H1 (cell line): Measurements from ENCODE around the gene MTHFS. TPM values are rescaled to one million over a fixed set of nuclear protein-coding genes. Genes with fewer than 3 reads are reported as not detected.

ENCODE experiments used
- CTCF ChIA-PET: fragments of 300-600 bp; sonication (Branson Sonifier 250); formaldehyde crosslinking; loops from one replicate; lab custom pipeline; 2021; ENCODE audit not compliant: partially characterized antibody; lab: Charles Lee
- POLR2A ChIA-PET: fragments of 300-600 bp; sonication (Branson Sonifier 250); formaldehyde crosslinking; loops from one replicate; lab custom pipeline; 2021; ENCODE audit warnings: inconsistent platforms; ENCODE audit not compliant: partially characterized antibody; lab: Charles Lee
- DNase-seq, 2 experiments: peaks; one replicate each; pipeline versions ENCODE4 v3.0.0 to v3.0.0-alpha.2; 2010 to 2022; ENCODE audit warnings: low spot score in 2 of 2, low read depth in 1 of 2, mixed read lengths in 1 of 2
- FAIRE-seq: peaks from 2 replicates; lab custom pipeline; 2011; peaks lifted over from hg19 to GRCh38; lab: Jason Lieb, UNC
- H2AFZ ChIP-seq: 2 replicates; pipeline ENCODE4 v1.8.1; 2012; ENCODE audit warnings: low read length, inconsistent platforms
- H2AK5ac ChIP-seq: 2 replicates; pipeline ENCODE4 v1.6.1; 2013; ENCODE audit warnings: low read depth, low read length
- H2BK120ac ChIP-seq: replicated peaks from 2 replicates; pipeline ENCODE3; 2013; ENCODE audit warnings: low read depth, low read length, inconsistent platforms
- H2BK12ac ChIP-seq: 2 replicates; pipeline ENCODE4 v1.6.1; 2013; ENCODE audit warnings: low read depth, low read length
- H2BK15ac ChIP-seq: 2 replicates; pipeline ENCODE4 v1.6.1; 2013; ENCODE audit warnings: low read length
- H2BK20ac ChIP-seq: 2 replicates; pipeline ENCODE4 v1.6.1; 2013; ENCODE audit warnings: low read length
- H2BK5ac ChIP-seq: 2 replicates; pipeline ENCODE4 v1.6.1; 2013; ENCODE audit warnings: low read depth, low read length
- H3K14ac ChIP-seq: 2 replicates; pipeline ENCODE4 v1.6.1; 2013; ENCODE audit warnings: inconsistent platforms; ENCODE audit not compliant: insufficient read length
- H3K18ac ChIP-seq: 2 replicates; pipeline ENCODE4 v1.6.1; 2013; ENCODE audit warnings: low read length; ENCODE audit errors: extremely low read depth
- H3K23ac ChIP-seq: 2 replicates; pipeline ENCODE4 v1.6.1; 2013; ENCODE audit warnings: inconsistent platforms; ENCODE audit not compliant: insufficient read length
- H3K23me2 ChIP-seq: 2 replicates; pipeline ENCODE4 v1.6.1; 2013; ENCODE audit warnings: low read depth, low read length
- H3K27ac ChIP-seq: 2 replicates; pipeline ENCODE4 v1.6.1; 2011; ENCODE audit warnings: low read depth, low read length, inconsistent platforms
- H3K27me3 ChIP-seq, 4 experiments: replicated peaks in 1 of 4; 1 replicate in 1 of 4; 2 replicates in 3 of 4; pipeline versions ENCODE4 v1.6.1 to v1.8.1; 2011 to 2013; ENCODE audit warnings: low read length in 3 of 4, mild to moderate bottlenecking in 3 of 4, inconsistent platforms in 2 of 4, mixed read lengths in 2 of 4, moderate library complexity in 1 of 4; ENCODE audit not compliant: control insufficient read depth in 3 of 4, insufficient read depth in 3 of 4; ENCODE audit errors: extremely low read depth in 1 of 4
- H3K36me3 ChIP-seq, 4 experiments: 2 replicates each; pipeline versions ENCODE4 v1.6.1 to v1.8.1; 2011 to 2013; ENCODE audit warnings: mild to moderate bottlenecking in 4 of 4, low read length in 3 of 4, moderate library complexity in 2 of 4, control low read depth in 1 of 4, inconsistent platforms in 1 of 4; ENCODE audit not compliant: insufficient read depth in 4 of 4, control insufficient read depth in 2 of 4
- H3K4ac ChIP-seq: replicated peaks from 2 replicates; pipeline ENCODE3; 2013; ENCODE audit warnings: low read length, low read depth, mixed read lengths, inconsistent platforms; ENCODE audit not compliant: insufficient read length
- H3K4me1 ChIP-seq, 4 experiments: replicated peaks in 1 of 4; 1 replicate in 1 of 4; 2 replicates in 3 of 4; pipeline versions ENCODE4 v1.6.1 to v1.8.1; 2011 to 2013; ENCODE audit warnings: low read length in 3 of 4, inconsistent platforms in 2 of 4, mixed read lengths in 1 of 4; ENCODE audit not compliant: insufficient read depth in 4 of 4, control insufficient read depth in 3 of 4
- H3K4me2 ChIP-seq, 2 experiments: 2 replicates each; pipeline versions ENCODE4 v1.6.1 to v1.8.1; 2011 to 2013; ENCODE audit warnings: low read depth in 2 of 2, low read length in 2 of 2, control low read depth in 1 of 2, inconsistent platforms in 1 of 2, mild to moderate bottlenecking in 1 of 2; ENCODE audit not compliant: insufficient read depth in 1 of 2
- H3K4me3 ChIP-seq, 4 experiments: fragments of 200-600, 300-600 bp in 1 of 4; sonication (generic), shearing (Covaris generic), sonication (Bioruptor Twin) in 1 of 4; 2 replicates each; pipeline versions ENCODE4 v1.5.1 to v1.8.1; 2011 to 2016; ENCODE audit warnings: low read length in 4 of 4, low read depth in 3 of 4, control low read depth in 2 of 4, inconsistent platforms in 2 of 4, mild to moderate bottlenecking in 2 of 4, mixed read lengths in 1 of 4, moderate library complexity in 1 of 4; ENCODE audit not compliant: insufficient read depth in 2 of 4; ENCODE audit errors: extremely low read depth in 1 of 4
- H3K56ac ChIP-seq: replicated peaks from 2 replicates; pipeline ENCODE3; 2013; ENCODE audit warnings: low read depth, mild to moderate bottlenecking, mixed read lengths, low read length, inconsistent platforms; ENCODE audit not compliant: insufficient read length
- H3K79me1 ChIP-seq: 2 replicates; pipeline ENCODE4 v1.6.1; 2013; ENCODE audit warnings: low read depth, low read length, control low read depth
- H3K79me2 ChIP-seq, 2 experiments: 2 replicates each; pipeline versions ENCODE4 v1.6.1 to v1.8.1; 2012 to 2013; ENCODE audit warnings: low read length in 2 of 2, mild to moderate bottlenecking in 2 of 2, inconsistent platforms in 1 of 2; ENCODE audit not compliant: insufficient read depth in 2 of 2, control insufficient read depth in 1 of 2
- H3K9ac ChIP-seq, 4 experiments: replicated peaks in 1 of 4; 1 replicate in 1 of 4; 2 replicates in 3 of 4; pipeline versions ENCODE4 v1.6.1 to v1.8.1; 2011 to 2013; ENCODE audit warnings: low read depth in 3 of 4, low read length in 3 of 4, control low read depth in 2 of 4, mild to moderate bottlenecking in 2 of 4, moderate library complexity in 2 of 4, inconsistent platforms in 1 of 4; ENCODE audit errors: extremely low read depth in 1 of 4
- H3K9me3 ChIP-seq, 2 experiments: 2 replicates each; pipeline versions ENCODE4 v1.6.1 to v1.8.1; 2012 to 2013; ENCODE audit warnings: mild to moderate bottlenecking in 2 of 2, moderate library complexity in 2 of 2, control low read depth in 1 of 2, inconsistent platforms in 1 of 2, low read depth in 1 of 2, low read length in 1 of 2, mixed read lengths in 1 of 2; ENCODE audit not compliant: insufficient read depth in 2 of 2
- H4K20me1 ChIP-seq, 2 experiments: replicated peaks in 1 of 2; 2 replicates each; pipeline versions ENCODE3 to v1.8.1; 2011 to 2013; ENCODE audit warnings: inconsistent platforms in 2 of 2, low read length in 2 of 2, mild to moderate bottlenecking in 1 of 2; ENCODE audit not compliant: insufficient read depth in 2 of 2, control insufficient read depth in 1 of 2
- H4K5ac ChIP-seq: 2 replicates; pipeline ENCODE4 v1.6.1; 2013; ENCODE audit warnings: low read length, low read depth, mixed read lengths, inconsistent platforms; ENCODE audit not compliant: insufficient read length
- H4K8ac ChIP-seq: 2 replicates; pipeline ENCODE4 v1.8.0; 2013; ENCODE audit warnings: mild to moderate bottlenecking, moderate library complexity, low read length, inconsistent platforms; ENCODE audit not compliant: insufficient read depth; ENCODE audit errors: extremely low read depth
- H4K91ac ChIP-seq: replicated peaks from 2 replicates; pipeline ENCODE3; 2013; ENCODE audit warnings: low read length, mixed read lengths, inconsistent platforms; ENCODE audit not compliant: insufficient read length
- ASH2L ChIP-seq: fragments of 200-600, 300-600 bp; sonication (generic); IDR thresholded peaks from one replicate; pipeline ENCODE4 v1.7.1; 2017; ENCODE audit warnings: low read length
- SP4 ChIP-seq: IDR thresholded peaks from 2 replicates; pipeline ENCODE4 v1.6.1; 2012; ENCODE audit warnings: low read length, inconsistent platforms
- TEAD4 ChIP-seq: IDR thresholded peaks from 2 replicates; pipeline ENCODE4 v1.6.1; 2012; ENCODE audit warnings: low read depth, low read length, inconsistent platforms, mixed read lengths
- ZNF274 ChIP-seq: IDR thresholded peaks from 2 replicates; pipeline ENCODE4 v1.7.0; 2012; ENCODE audit warnings: low read length, borderline replicate concordance; ENCODE audit errors: extremely low read depth
- WGBS, 2 experiments: shearing (Covaris generic) in 1 of 2; methylation state at CpG; one replicate each; pipeline versions ENCODE4 v1.1.6 to v1.1.7; 2013 to 2015; ENCODE audit warnings: low lambda C conversion rate in 2 of 2, mixed read lengths in 2 of 2, inconsistent platforms in 1 of 2, low coverage in 1 of 2, missing lambda C conversion rate in 1 of 2; ENCODE audit not compliant: insufficient replicate concordance in 2 of 2, insufficient coverage in 1 of 2, insufficient read length in 1 of 2; ENCODE audit errors: extremely low coverage in 1 of 2, missing lambda C conversion rate in 1 of 2; 5-methylcytosine and 5-hydroxymethylcytosine counted together
- polyA plus RNA-seq, 7 experiments: library from polyadenylated mRNA; depleted of rRNA in 3 of 7; stranded (reverse) in 5 of 7; unstranded in 2 of 7; fragments of >200 nt in 5 of 7; fragments of 200-250 nt in 2 of 7; gene quantifications; 1 replicate in 5 of 7; 2 replicates in 1 of 7; 4 replicates in 1 of 7; pipeline versions ENCODE4 v1.2.1 to v1.2.3, GENCODE V29; 2011 to 2013; ENCODE audit warnings: missing spikeins in 2 of 7, mixed read lengths in 2 of 7
- total RNA-seq: library from RNA; stranded (reverse); fragmentation: NEBNext Ultra II Directional; extraction: Animal tissue kit (Norgen Biotek cat#: 25700); gene quantifications from 2 replicates; pipeline ENCODE4 v1.2.1, GENCODE V29; 2021

Gene MTHFS
- total and polyA plus RNA-seq, 2 of the 8 experiments (the other 6 are each of a cell fraction or from before 2014, with no cell fraction given), result 27.3 to 37.2 TPM

GRCh38 chr15:79816571-79816970 lies 80.2 kb downstream of the MTHFS start:
- Histone ChIP-seq H3K9ac (no peak overlapping the region), H3K14ac (no peak overlapping the region), H3K36me3 (no peaks in the 10 kb centered on the region), H3K27ac (no peak overlapping the region), H3K4ac (no peak overlapping the region), H3K4me2 (no peak overlapping the region), H2AK5ac (no peak overlapping the region), H3K79me1 (no peaks in the 10 kb centered on the region; the same call in 1 of the 2 replicates), H2BK15ac (no peak overlapping the region), H2AFZ (no peak overlapping the region), H3K23ac (no peak overlapping the region), H4K5ac (no peak overlapping the region), H3K27me3 (no peaks in the 10 kb centered on the region), H3K56ac (no peak overlapping the region), H4K20me1 (no peaks in the 10 kb centered on the region), H3K4me1 (peaks cover 0 to 4% (median 3%) of the 10 kb centered on the region in 4 experiments; a peak in 3 of 7 replicates), H3K18ac (no peak overlapping the region), H2BK20ac (no peak overlapping the region), H2BK12ac (no peak overlapping the region), H4K91ac (no peak overlapping the region), H4K8ac (no peak overlapping the region), H3K23me2 (no peaks in the 10 kb centered on the region), H2BK5ac (no peak overlapping the region), H3K9me3 (peaks cover 2 to 12% of the 10 kb centered on the region in 2 experiments; a peak in 2 of 4 replicates), H3K4me3 (no peak overlapping the region)
- DNase-seq (no peak), FAIRE-seq (no peak)
- ChIA-PET CTCF (interaction anchor here (1.5 kb wide), 1 partner anchor 37 kb away, joined by 4 read pairs; no protein-coding TSS in a partner anchor), POLR2A (no interaction called here)
- 87% methylated on average over 6 of the region's 6 CpGs; no CpG with 5 or more reads in 1 of the 2 experiments for WGBS, 2 experiments
- TF ChIP-seq ZNF274, result no peak
- TF ChIP-seq ASH2L, result no peak
- TF ChIP-seq SP4, result no peak
- TF ChIP-seq TEAD4, result no peak
- TF ChIP-seq, all 59 proteins: peak for 0
- Histone ChIP-seq H3K79me2 (no peaks in the 10 kb centered on the region), H2BK120ac (no peak overlapping the region)
